Tibial artery (tissue), 4 donors: ENCODE measurements around the gene DPP6.

ENCODE experiments used
- DNase-seq, 2 donors: peaks; one replicate each; pipeline ENCODE4 v3.0.0-alpha.2; 2019
- H3K27ac ChIP-seq, 2 donors: fragments of 200-600 bp; sonication (generic) in 1 of 2; 1 replicate in 1 of 2; 2 replicates in 1 of 2; pipeline ENCODE4 v1.5.1; 2018 to 2019; ENCODE audit warnings: mild to moderate bottlenecking in 1 of 2
- H3K27me3 ChIP-seq, 2 donors: fragments of 200-600 bp; sonication (generic) in 1 of 2; one replicate each; pipeline versions ENCODE4 v1.5.1 to v1.6.0; 2016 to 2019
- H3K36me3 ChIP-seq, 3 donors: fragments of 200-600 bp; sonication (generic) in 2 of 3; one replicate each; pipeline ENCODE4 v1.5.1; 2016 to 2019; ENCODE audit warnings: mild to moderate bottlenecking in 2 of 3
- H3K4me1 ChIP-seq, 4 donors: fragments of 200-600 bp; sonication (generic) in 2 of 4; 1 replicate in 3 of 4; 2 replicates in 1 of 4; pipeline ENCODE4 v1.5.1; 2016 to 2019
- H3K4me3 ChIP-seq, 2 donors: fragments of 200-600 bp; sonication (generic) in 1 of 2; 1 replicate in 1 of 2; 2 replicates in 1 of 2; pipeline ENCODE4 v1.5.1; 2018 to 2019; ENCODE audit warnings: mild to moderate bottlenecking in 2 of 2
- H3K9me3 ChIP-seq, 3 donors: fragments of 200-600 bp; sonication (generic) in 1 of 3; one replicate each; pipeline ENCODE4 v1.5.1; 2016 to 2019
- intact Hi-C: fragments of 100-400 bp; cut with DNase I; formaldehyde crosslinking; loops from one replicate; pipeline ENCODE4 v1.15.0; 2023; ENCODE audit warnings: low total_unique reads
- TF ChIP-seq, protein P1 (sequence below), 2 experiments: fragments of 200-600 bp in 1 of 2; fragments of 450-650 bp in 1 of 2; IDR thresholded peaks; one replicate each; pipeline ENCODE4 v1.5.1; 2017 to 2019; ENCODE audit warnings: antibody characterized with exemption in 2 of 2, mild to moderate bottlenecking in 1 of 2, moderate library complexity in 1 of 2

Gene DPP6

DNA sequence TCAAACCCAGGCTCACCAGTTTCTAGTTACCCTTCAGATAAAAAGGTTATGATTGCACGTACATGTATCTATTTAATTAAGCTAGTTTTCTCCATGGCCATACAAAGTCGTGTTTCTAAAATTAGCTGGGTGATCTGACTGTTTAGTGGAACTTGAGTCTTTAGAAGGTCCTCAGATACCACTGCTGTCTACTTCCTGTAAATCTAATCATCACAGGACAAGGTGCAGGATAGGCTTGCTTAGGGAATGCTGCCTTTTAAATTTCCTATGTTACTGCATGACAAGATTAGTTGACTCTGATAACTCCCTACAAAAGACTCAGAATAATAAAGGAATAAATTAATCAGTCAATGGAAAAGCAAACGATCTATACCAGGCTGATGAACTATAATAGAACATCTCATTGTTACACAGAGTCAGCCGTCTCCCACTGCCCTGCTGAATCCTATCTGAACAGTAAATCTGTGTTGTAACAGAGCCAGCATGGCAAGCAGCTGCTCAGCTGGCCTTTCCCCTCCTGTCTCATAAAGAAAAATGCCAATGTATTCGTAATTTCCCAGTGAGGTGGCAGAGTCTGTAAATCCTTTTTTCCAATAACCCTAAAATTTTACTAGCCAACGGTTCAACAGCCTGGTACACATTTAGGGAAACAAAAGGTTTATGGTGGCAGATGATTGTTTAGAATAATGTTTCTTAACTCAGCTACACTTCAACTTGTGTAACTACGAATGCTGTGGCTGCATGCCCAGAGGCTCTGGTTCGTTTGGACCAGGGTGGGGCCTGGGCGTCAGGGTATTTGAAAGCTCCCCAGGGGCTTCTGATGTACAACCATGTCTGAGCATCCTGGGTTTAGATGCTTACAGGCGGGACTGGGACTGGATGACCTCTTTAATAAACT is 632.7 kb downstream of the DPP6 start:
- TF ChIP-seq, protein P1, sequence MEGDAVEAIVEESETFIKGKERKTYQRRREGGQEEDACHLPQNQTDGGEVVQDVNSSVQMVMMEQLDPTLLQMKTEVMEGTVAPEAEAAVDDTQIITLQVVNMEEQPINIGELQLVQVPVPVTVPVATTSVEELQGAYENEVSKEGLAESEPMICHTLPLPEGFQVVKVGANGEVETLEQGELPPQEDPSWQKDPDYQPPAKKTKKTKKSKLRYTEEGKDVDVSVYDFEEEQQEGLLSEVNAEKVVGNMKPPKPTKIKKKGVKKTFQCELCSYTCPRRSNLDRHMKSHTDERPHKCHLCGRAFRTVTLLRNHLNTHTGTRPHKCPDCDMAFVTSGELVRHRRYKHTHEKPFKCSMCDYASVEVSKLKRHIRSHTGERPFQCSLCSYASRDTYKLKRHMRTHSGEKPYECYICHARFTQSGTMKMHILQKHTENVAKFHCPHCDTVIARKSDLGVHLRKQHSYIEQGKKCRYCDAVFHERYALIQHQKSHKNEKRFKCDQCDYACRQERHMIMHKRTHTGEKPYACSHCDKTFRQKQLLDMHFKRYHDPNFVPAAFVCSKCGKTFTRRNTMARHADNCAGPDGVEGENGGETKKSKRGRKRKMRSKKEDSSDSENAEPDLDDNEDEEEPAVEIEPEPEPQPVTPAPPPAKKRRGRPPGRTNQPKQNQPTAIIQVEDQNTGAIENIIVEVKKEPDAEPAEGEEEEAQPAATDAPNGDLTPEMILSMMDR (IDR thresholded peaks at IDR 0.05): no peak
- DNase-seq: no peak
- no peaks in the 10 kb centered on the region for H3K36me3 ChIP-seq
- no peak overlapping the region for H3K4me3 ChIP-seq
- H3K9me3 ChIP-seq: no peaks in the 10 kb centered on the region
- intact Hi-C loops: no loop called here
- no peaks in the 10 kb centered on the region for H3K4me1 ChIP-seq
- H3K27me3 ChIP-seq: no peaks in the 10 kb centered on the region
- no peak overlapping the region for H3K27ac ChIP-seq

DNA sequence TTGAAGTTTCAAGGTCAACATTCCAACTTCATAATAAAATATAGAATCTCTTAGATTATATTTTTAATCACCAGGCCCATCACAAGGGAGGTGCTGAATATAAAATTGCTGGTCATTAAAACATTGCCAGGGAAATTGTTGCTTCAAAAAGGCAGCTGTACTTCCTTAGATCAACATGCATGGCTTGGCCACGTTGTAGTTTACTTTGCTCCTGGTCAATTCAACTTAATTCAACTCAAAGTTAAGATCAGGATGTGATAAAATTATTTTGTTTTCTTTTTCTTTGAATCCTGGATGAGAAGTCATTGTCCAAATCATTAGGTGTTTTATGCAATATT is 633.3 kb downstream of the DPP6 start:
- Histone ChIP-seq H3K27me3 (no peaks in the 10 kb centered on the region), H3K4me1 (no peaks in the 10 kb centered on the region), H3K36me3 (no peaks in the 10 kb centered on the region), H3K27ac (no peak overlapping the region), H3K4me3 (no peak overlapping the region), H3K9me3 (no peaks in the 10 kb centered on the region)
- no peak for DNase-seq
- intact Hi-C loops: no loop called here
- TF ChIP-seq, protein P1 (IDR thresholded peaks at IDR 0.05): no peak

DNA sequence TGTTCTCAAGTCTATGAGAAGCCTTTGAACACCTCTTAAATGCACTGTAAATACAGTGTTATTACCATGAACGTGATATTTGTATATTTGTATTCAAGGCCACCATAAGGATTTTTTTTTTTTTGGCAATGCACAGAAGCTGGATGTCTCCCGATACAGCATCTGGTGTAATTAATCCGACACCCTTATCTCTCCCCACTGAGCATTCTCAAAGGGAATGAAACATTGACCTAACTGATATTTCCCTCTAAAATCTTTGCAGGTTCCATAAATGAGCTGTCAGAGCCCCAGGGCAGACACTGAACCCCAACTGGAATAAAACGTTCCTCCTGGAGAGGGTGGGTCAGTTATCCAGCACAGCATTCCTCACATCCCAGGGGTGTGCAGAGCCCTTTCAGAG is 634.1 kb downstream of the DPP6 start:
- no peaks in the 10 kb centered on the region for H3K36me3 ChIP-seq
- no peak overlapping the region for H3K27ac ChIP-seq
- H3K27me3 ChIP-seq: no peaks in the 10 kb centered on the region
- TF ChIP-seq, protein P1 (IDR thresholded peaks at IDR 0.05): no peak
- DNase-seq: no peak
- H3K9me3 ChIP-seq: no peaks in the 10 kb centered on the region
- no peak overlapping the region for H3K4me3 ChIP-seq
- H3K4me1 ChIP-seq: no peaks in the 10 kb centered on the region
- intact Hi-C loops: no loop called here

DNA sequence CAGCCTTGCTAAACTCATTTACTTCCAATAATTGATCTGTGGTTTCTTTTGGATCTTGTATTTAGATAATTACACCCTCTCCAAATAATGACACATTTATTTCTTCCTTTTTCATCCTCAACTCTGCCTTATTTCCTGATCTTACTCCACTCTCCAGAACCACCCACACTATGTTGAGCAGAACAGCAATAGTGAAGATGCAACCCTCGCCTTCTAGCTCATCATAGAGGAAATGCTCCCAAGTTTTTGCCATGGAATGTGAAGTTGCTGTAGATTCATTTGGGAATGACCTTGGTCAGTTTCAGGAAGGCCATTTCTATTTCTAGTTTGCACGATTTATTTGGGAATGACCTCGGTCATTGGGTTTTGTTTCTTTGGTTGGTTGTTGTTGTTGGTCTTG is 636.8 kb downstream of the DPP6 start:
- TF ChIP-seq, protein P1 (IDR thresholded peaks at IDR 0.05): no peak
- H3K9me3 ChIP-seq: no peaks in the 10 kb centered on the region
- H3K27me3 ChIP-seq: no peaks in the 10 kb centered on the region
- H3K36me3 ChIP-seq: no peaks in the 10 kb centered on the region
- H3K27ac ChIP-seq: no peak overlapping the region
- no peak for DNase-seq
- intact Hi-C loops: no loop called here
- H3K4me3 ChIP-seq: no peak overlapping the region
- H3K4me1 ChIP-seq: no peaks in the 10 kb centered on the region

DNA sequence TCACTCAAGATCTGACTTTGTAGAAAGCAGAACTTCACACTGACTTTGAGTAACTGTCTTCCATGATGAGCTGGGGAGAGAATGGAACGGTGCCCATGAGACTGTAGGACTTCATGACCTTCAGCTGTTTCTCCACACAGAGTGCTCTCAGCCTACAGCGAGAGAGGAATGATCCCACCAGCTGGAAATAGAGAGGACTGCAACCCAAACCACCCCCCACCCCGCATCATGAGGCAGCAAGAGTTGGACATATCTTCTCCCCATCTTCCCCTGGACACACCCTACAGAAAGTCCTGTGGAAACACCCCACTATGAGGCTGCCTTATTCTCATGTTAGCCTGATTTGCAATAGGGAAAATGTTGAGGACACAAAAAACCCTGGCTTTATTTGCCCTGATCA is 638.2 kb downstream of the DPP6 start:
- Histone ChIP-seq H3K27me3 (no peaks in the 10 kb centered on the region), H3K36me3 (no peaks in the 10 kb centered on the region), H3K27ac (no peak overlapping the region), H3K4me3 (no peak overlapping the region), H3K4me1 (no peaks in the 10 kb centered on the region), H3K9me3 (no peaks in the 10 kb centered on the region)
- TF ChIP-seq, protein P1 (IDR thresholded peaks at IDR 0.05): no peak
- no peak for DNase-seq
- intact Hi-C loops: loop anchor here (5.0 kb wide), 1 partner anchor 863 kb away; no protein-coding TSS in a partner anchor
